OCI-LY1 (cell line): ENCODE data around the gene NPLOC4.
"Not testable (repeated sequence)": the region's sequence is repeated elsewhere in the genome, so short reads cannot be mapped to it uniquely, and the experiment has no call there.

Source experiments
- CTCF ChIP-seq: fragments of 200-600 bp; sonication (generic), shearing (Covaris generic); IDR thresholded peaks from 2 replicates; pipeline ENCODE4 v1.5.1; 2017; ENCODE audit warnings: mild to moderate bottlenecking, antibody characterized with exemption, low read length, moderate library complexity, mixed read lengths
- EZH2 ChIP-seq: fragments of 200-600 bp; sonication (generic), shearing (Covaris generic); IDR thresholded peaks from 2 replicates; pipeline ENCODE4 v1.8.0; 2017; ENCODE audit warnings: borderline replicate concordance, mixed run types, mild to moderate bottlenecking, antibody characterized with exemption, low read length, moderate library complexity, mixed read lengths

GRCh38 chr17:81531013-81531412 lies 105.9 kb downstream of the NPLOC4 start:
- not testable (repeated sequence) for TF ChIP-seq CTCF, EZH2
